ENCODE results near the gene NTRK2.

GRCh38 chr9:84793251-84793650 lies 123.7 kb downstream of the NTRK2 start:
- TF ChIP-seq CTCF (IDR thresholded peaks at IDR 0.05) (no peak), POLR2A (IDR thresholded peaks at IDR 0.05) (no peak), EP300 (IDR thresholded peaks at IDR 0.05) (no peak), POLR2AphosphoS5 (IDR thresholded peaks at IDR 0.05) (no peak)

All from gastroesophageal sphincter (tissue), 3 donors.